GM12801 (cell line): ENCODE data around the gene OR6B3.

Source experiments
- TF ChIP-seq, protein P1 (sequence below): IDR thresholded peaks from one replicate; pipeline ENCODE4 v1.5.1; 2011; ENCODE audit warnings: control low read depth; ENCODE audit not compliant: insufficient read length; ENCODE audit errors: extremely low read depth

Gene OR6B3

DNA sequence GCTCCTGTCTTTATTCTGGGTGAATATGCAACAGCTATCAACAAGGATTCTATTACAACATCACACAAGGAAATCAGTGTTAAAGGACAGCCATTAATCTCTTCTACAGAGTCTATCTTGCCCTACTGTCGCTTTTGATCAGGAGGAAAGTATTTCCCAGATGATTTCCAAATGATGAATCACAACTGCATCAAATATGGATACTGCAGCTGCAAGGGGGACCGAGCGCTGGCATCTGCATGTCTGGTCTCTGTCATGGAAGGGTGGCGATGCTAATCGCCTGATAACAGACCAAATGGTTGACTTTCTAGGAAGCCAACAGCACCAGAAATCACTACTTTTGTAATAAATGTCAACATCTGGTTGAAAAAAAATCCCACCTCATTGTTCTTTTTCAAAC, 21.2 kb upstream of the OR6B3 start:
- TF ChIP-seq, protein P1, sequence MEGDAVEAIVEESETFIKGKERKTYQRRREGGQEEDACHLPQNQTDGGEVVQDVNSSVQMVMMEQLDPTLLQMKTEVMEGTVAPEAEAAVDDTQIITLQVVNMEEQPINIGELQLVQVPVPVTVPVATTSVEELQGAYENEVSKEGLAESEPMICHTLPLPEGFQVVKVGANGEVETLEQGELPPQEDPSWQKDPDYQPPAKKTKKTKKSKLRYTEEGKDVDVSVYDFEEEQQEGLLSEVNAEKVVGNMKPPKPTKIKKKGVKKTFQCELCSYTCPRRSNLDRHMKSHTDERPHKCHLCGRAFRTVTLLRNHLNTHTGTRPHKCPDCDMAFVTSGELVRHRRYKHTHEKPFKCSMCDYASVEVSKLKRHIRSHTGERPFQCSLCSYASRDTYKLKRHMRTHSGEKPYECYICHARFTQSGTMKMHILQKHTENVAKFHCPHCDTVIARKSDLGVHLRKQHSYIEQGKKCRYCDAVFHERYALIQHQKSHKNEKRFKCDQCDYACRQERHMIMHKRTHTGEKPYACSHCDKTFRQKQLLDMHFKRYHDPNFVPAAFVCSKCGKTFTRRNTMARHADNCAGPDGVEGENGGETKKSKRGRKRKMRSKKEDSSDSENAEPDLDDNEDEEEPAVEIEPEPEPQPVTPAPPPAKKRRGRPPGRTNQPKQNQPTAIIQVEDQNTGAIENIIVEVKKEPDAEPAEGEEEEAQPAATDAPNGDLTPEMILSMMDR, result no peak

DNA sequence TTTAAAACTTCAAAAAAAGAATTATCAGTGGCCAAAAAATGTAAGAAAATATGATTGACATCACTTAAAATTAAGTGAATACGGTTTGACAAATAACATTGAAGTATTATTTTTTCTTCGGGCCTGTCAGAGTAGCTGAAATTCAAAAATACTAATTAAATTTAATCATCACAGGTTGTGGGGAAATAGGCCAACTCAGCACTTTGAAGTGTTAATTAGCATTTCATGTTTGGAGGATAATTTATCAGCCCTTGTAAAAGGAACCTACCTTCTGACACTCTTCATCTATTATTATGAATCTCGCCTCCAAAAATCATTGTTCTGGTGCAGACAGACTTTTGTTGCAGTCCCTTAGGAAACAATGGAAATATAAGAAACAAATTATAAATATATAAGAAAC, 17.6 kb upstream of the OR6B3 start:
- TF ChIP-seq, protein P1, result no peak

DNA sequence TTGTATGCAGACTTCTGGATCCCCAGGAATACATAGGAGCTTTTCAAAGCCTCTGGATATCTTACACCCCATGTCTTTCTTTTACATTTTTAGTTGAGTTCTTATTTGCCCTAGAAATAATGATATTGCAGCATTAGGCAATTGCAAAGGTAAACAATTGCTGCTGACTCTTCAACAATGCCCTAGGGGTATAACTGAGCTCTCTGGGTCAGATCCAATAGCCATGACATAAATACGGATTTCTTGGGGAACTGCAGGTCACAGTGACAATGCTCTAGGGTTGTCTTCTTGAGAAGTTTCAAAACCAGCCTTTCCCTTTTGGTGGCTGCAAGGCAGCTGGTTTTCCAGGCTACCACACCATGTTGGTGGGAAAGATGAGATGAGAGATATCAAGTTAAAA, 16.5 kb upstream of the OR6B3 start:
- TF ChIP-seq, protein P1, result no peak

DNA sequence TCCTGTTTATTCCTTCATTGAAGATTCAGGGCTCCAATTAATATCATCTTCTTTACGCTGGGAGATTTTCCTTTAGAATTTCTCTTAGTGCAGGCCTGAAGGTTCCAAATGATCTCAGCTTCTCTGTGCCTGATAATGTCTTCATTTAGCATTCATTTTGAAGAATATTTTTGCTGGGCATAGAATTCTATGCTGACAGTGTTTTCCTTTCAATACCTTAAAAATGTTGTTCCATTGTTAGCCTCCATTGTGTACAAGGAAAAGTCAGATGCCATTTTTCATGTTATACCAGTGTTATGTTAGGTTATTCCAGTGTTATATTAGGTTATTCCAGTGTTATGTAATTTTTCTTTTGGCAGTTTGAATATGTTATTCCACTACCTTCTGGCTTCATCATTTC, 14.9 kb upstream of the OR6B3 start:
- TF ChIP-seq, protein P1, result no peak

DNA sequence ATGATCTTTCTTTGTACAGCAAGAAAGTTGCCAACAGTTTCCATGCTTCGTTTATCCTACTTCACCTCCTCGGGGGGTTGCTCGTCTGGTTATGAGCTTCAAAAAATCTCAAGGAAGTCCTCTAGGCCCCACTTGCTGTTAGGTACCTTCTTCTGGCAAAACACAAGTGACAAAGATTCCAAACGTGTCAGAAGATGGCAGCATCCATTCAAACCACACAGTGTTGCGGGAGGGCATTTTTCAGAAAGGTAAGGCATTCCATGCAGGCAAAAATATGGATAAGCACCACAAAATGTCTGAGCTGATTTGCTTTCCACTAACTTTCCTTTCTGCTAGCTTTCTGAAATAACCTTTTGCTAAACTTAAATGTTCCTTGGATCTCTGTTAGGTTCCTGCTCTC, 13.2 kb upstream of the OR6B3 start:
- TF ChIP-seq, protein P1, result no peak

DNA sequence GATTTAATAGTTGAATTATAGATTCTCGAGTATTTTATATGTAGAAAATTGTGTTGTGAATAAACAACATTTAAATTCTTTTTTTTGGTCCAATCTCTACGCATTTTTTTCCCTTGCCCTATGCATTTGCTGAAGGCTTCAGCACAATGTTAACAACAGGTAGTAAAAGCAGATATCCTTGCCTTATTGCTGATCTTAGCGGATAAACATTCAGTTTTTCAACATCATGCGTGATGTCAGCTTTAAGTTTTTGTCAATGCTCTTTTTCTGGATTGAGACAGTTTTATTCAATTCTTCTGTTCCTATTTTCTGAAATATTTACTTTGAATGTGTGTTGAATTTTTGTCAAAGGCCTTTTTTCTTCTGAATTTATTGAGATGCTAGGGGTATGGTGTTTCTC, 11.6 kb upstream of the OR6B3 start:
- TF ChIP-seq, protein P1, result no peak

DNA sequence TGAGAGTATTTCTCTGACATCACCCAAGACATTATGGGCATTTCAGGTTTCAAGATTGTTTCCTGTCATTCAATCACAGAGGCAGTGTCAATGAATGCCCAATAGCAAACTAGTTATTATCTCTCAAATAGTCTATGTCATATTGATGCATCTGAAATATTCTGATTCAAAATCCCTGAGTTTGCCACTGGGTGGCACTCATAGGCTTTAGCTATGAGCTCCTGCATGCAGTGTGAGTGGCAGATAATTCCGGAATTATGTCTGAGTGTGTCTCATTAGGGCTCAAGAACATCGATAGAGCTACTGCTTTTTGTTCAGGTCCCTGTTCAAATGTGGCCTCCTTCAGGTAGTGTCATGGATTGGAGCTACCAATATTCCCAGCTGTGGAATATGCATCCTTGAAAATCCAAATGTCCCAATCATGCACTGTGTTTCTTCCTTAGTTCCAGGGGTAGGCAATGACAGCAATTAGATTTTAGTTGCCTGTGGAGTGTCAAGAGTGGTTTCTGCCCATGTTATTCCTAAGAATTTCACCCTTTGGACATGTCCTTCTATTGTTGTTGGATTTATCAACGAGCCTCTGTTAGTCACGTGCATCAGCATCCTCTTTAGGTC, 7.8 kb upstream of the OR6B3 start:
- TF ChIP-seq, protein P1, result no peak
